Hindlimb muscle (tissue), 1 donor: ENCODE data around the gene PRMT1. TPM values are rescaled to one million over a fixed set of nuclear protein-coding genes. Genes with fewer than 3 reads are reported as not detected.

Source experiments
- DNase-seq: peaks from one replicate; pipeline ENCODE4 v3.0.0-alpha.2; 2013
- polyA plus RNA-seq: library from polyadenylated mRNA; unstranded; fragments of 120-200 nt; gene quantifications from one replicate; pipeline ENCODE4 v1.2.1, GENCODE V29; 2013; ENCODE audit not compliant: insufficient read length

The PRMT1 gene
- polyA plus RNA-seq, 1 donor = 214 TPM

- DNase-seq = no peak
Measured at GRCh38 chr19:49651820-49652550, 25.1 kb upstream of the PRMT1 start.

DNA sequence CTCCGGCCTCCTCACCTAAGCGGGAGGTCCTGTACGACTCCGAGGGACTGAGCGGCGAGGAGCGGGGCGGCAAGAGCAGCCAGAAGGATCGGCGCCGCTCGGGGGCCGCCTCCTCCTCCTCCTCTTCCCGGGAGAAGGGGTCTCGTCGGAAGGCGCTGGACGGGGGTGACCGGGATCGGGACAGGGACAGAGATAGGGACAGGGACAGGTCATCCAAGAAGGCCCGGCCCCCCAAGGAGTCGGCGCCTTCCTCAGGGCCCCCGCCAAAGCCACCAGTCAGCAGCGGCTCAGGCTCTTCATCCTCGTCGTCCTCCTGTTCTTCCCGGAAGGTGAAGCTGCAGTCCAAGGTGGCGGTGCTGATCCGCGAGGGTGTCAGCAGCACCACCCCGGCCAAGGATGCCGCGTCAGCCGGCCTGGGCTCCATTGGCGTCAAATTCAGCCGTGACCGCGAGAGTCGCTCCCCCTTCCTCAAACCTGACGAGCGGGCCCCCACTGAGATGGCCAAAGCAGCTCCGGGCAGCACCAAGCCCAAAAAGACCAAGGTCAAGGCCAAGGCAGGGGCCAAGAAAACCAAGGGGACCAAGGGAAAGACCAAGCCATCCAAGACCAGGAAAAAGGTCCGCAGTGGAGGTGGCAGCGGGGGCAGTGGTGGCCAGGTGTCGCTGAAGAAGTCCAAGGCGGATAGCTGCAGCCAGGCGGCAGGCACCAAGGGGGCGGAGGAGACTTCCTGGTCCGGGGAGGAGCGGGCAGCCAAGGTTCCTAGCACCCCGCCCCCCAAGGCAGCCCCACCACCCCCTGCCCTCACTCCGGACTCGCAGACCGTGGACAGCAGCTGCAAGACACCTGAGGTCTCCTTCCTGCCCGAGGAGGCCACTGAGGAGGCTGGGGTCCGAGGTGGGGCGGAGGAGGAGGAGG is 24.3 kb upstream of the PRMT1 start:
- no peak for DNase-seq

GRCh38 chr19:49653466-49653806 is 23.6 kb upstream of the PRMT1 start:
- DNase-seq = no peak

- DNase-seq = no peak
Measured at GRCh38 chr19:49654581-49654980, 22.5 kb upstream of the PRMT1 start.

GRCh38 chr19:49655570-49656455 is 21.3 kb upstream of the PRMT1 start:
- no peak for DNase-seq

DNA sequence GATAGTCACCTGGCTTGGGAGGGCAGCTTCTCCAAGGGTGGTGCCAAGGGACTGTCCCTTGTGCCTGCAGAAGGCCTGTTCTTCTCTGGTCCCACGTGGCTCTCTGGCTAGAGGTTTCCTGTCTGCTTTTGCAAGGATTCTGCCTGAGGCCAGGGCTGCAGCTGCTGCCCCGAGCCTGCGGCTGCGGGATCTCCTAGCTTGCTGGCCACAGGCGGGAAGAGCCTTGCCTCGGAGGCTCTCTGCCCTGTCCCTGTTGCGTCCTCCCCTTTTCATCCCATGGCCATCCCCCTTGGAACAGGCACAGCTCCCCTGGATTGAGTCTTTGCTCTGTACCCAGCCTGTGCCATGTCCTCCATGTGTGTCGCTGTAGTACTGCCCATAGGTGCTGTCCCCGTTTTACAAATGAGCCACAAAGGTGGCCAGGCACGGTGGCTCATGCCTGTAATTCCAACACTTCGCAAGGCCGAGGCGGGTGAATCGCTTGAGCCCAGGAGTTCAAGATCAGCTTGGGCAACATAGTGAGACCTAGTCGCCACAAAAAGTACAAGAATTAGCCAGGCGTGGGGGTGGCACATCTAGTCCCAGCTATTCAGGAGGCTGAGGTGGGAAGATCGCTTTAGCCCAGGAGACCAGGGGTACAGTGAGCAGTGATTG is 20.5 kb upstream of the PRMT1 start:
- DNase-seq = no peak

DNA sequence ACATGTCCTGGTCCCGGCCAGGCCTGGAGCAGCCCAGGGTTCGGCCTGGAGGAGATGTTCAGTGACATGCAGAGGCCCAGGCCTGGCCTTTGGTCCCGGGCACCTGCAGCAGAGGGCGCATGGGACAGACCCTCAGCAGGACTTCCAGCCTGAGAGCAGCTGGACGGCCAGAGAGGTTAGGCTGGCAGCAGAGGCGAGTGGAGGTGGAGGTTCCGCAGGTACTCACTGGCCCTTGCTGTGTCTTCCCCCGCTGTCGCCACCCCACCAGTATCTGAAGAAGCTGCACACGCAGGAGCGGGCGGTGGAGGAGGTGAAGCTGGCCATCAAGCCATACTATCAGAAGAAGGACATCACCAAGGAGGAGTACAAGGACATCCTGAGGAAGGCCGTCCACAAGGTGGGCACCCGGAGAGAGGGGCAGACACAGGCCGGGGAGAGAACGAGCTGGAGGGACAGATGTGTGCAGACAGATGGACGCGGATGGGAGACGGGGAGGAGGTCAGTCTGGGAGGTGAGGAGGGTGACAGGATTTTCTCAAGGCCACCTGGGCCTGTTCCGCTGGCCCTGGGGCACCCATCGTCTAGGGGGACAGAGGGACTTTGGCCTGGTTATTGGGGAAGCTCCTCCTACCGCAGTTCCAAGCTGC is 19.5 kb upstream of the PRMT1 start:
- no peak for DNase-seq

GRCh38 chr19:49658139-49658517 is 18.9 kb upstream of the PRMT1 start:
- no peak for DNase-seq

- DNase-seq = no peak
Measured at GRCh38 chr19:49658566-49659442, 18.3 kb upstream of the PRMT1 start.

GRCh38 chr19:49660338-49660961 is 16.6 kb upstream of the PRMT1 start:
- no peak for DNase-seq

DNA sequence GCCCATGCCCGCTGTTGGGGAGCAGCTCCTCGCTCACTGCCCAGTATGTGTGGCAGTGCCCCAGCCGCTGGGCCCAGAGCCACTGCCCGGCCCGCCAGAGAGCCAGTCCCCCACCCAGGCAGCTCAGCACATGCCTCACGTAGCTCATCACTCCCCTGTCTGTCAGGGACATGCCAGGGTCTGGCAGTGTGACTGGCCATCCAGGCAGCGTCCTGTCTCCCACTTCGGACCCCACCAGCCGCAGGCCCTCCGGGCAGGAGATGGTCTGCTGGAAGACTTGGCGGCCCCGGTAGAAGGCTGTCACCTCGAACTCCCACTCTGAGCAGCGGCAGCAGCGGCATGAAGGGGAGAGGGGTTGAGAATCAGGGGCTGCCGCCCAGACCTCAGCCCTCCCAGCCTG is 15.1 kb upstream of the PRMT1 start:
- no peak for DNase-seq

DNA sequence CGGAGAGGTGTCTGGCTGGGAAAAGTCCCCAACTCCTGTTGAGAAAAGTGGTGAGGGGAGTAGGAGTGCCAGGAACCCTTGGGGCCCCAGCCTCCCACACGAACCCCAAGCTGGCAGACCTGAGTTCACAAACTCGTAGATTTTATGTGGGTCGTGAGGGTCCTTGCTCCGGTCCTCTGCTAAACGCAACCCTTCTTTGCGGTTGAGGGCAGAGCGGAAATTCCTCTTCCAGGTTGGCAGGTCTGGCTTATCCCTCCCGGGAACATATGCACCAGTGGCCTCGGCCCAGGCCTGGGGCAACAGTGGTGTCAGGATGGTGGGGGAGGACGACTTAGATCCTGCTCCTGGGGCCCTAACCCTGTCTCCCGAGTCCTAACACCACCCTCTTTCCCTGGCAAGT is 13.8 kb upstream of the PRMT1 start:
- no peak for DNase-seq

DNA sequence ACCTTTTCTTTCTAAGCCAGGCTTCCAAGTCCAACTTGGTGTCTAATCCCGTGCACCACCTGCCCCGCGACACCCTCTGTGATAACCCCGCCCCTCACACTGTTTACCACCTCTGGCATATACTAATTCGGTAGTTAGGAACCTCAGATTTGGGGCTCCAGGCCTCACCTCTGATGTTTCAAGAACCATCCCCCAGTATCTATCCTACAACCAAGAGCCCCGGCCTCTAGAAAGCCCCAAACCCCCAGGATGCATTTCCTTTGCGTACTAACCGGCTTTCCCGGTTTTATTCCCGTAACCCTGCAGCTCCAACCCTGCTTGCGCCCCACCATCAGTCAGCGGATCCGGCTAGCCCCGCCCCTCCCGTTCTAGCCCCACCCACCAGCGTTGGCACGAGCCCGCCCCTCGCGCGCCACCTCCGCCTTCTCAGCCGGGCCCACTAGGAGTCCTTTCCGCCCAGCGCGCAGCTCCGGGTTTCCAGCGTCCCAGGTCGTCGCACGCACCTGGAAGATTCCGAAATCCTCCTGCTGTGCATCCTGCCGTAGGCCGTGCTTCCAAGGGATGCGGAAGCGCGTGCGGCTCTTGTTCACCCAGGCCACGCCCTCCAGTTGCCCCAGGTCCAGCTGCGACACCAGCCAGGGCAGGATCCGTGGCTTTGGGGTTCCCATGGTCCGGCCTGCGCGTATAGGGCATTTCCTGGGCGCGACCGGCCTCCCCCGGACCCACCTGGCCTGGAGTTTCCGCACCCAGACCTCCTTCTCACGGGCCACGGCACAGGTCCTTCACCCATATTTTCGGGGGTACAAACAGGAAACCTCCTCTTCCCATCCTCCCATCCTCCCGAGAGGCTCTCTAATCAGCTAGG is 12.7 kb upstream of the PRMT1 start:
- peak; percentile 69 for DNase-seq

DNA sequence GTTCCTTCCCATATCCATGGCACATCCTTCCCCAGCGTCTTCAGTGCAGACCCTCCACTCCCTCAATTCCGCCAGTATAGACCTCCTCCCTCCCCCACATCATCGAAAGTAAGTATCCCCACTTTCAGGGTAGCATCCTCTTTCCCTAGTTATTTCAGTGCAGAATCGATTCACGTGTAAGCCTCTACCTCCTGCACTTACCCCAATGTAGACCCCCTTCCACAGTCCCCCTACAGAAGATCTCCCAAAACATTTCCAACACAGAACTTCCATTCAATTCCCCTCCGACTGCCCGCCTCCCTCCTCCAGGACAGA is 12.1 kb upstream of the PRMT1 start:
- DNase-seq = no peak

GRCh38 chr19:49665351-49666119 is 11.5 kb upstream of the PRMT1 start, which contains the start of the genes BCL2L12 and IRF3:
TSS of gene BCL2L12 (plus strand) at chr19:49665933. CDS start at chr19:49666693, 760 bp downstream.
TSS of gene IRF3 (minus strand) at chr19:49665857. CDS start at chr19:49664838, 1,019 bp downstream.
- DNase-seq = peak; percentile 98

DNA sequence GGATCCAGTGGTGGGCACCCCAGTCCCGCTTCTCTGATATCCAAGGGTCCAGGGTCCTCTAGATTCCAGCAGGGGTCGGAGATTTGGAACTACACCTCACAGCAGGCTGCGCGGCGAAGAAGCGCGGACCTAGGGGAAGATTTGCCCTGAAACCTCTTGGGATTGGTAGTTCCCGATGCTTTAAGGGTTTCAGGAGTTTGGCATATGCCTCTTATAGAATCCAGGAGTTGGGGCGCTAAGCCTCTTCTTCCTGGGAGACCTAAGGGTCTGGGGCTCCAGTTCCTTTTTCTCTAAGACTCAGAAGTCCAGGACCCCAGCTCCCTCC is 11.0 kb upstream of the PRMT1 start:
- no peak for DNase-seq

DNA sequence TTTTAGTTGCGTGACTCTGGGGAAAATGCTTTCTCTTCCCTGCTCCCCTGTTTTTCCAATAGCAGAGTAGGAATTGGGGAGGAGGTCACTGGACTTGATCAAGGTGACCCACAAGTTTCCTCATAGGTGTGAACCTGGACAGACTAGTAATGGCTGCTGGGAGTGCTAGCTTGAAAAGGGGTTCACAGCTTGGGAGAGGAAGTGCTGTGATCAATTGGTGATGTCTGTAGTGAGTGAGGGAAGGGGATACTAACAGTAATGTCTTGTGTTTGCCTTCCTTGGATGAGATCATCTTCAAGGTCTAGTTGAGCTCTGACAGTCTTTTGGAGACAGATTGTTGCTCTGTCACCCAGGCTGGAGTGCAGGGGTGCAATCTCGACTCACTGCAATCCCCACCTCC is 9.6 kb upstream of the PRMT1 start:
- no peak for DNase-seq

DNA sequence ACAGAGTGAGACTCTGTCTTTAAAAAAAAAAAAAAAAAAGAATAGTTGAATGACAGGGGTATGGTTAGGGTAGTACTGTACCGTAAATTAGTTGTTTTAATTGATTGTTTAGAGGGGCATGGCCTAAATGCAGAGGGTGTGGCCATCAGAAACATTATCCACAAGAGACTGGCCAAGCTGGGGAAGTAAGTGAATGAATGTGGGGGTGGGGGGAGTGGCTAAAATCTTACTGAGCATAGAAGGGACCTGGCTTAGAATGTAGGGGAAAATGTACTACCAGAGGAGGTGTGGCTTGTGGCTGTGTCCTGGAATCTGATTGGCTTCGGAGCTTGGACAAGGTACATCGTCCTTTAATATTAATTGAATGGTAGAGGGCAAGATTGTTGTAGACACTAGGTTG is 7.6 kb upstream of the PRMT1 start:
- no peak for DNase-seq
